Type B pancreatic cell (in vitro differentiated cells): ENCODE data around the gene RNF169. TPM values are rescaled to one million over a fixed set of nuclear protein-coding genes. Genes with fewer than 3 reads are reported as not detected.

Experiments
- DNase-seq: peaks from one replicate; pipeline ENCODE4 v3.0.0; 2021; ENCODE audit warnings: mixed read lengths; ENCODE audit not compliant: unreplicated experiment; ENCODE audit errors: extremely low spot score
- H3K27ac Mint-ChIP-seq: 2 replicates; pipeline ENCODE4 v1.8.0; 2021; ENCODE audit warnings: mild to moderate bottlenecking, mixed read lengths
- H3K27me3 Mint-ChIP-seq: 2 replicates; pipeline ENCODE4 v1.8.0; 2021; ENCODE audit warnings: mixed read lengths
- H3K36me3 Mint-ChIP-seq: 2 replicates; pipeline ENCODE4 v1.8.0; 2021; ENCODE audit warnings: mixed read lengths
- H3K4me1 Mint-ChIP-seq: one replicate; pipeline ENCODE4 v1.8.0; 2021; ENCODE audit warnings: mixed read lengths; ENCODE audit not compliant: unreplicated experiment
- H3K4me3 Mint-ChIP-seq: 2 replicates; pipeline ENCODE4 v1.8.0; 2021; ENCODE audit warnings: mild to moderate bottlenecking, mixed read lengths
- H3K9me3 Mint-ChIP-seq: 2 replicates; pipeline ENCODE4 v1.8.0; 2021; ENCODE audit warnings: mixed read lengths
- CTCF ChIP-seq: fragments of 200-600 bp; sonication (generic); conservative IDR thresholded peaks from 2 replicates; pipeline ENCODE4 v1.5.0; 2021; ENCODE audit warnings: antibody characterized with exemption, mild to moderate bottlenecking
- total RNA-seq: library from RNA; stranded (reverse); gene quantifications from 2 replicates; pipeline ENCODE4 v1.2.1, GENCODE V29; 2021; ENCODE audit warnings: low replicate concordance

Gene RNF169
- total RNA-seq, 1 donor from 2014 or later = 18.8 TPM

GRCh38 chr11:74842967-74843366 is 94.3 kb downstream of the RNF169 start:
- Mint-ChIP-seq H3K4me3 (no peak overlapping the region), H3K27ac (no peak overlapping the region), H3K4me1 (no peaks in the 10 kb centered on the region), H3K36me3 (peaks cover 33% of the 10 kb centered on the region), H3K27me3 (no peaks in the 10 kb centered on the region), H3K9me3 (no peaks in the 10 kb centered on the region)
- TF ChIP-seq CTCF = no peak
- no peak for DNase-seq

- no peaks in the 10 kb centered on the region for H3K4me1 Mint-ChIP-seq
- no peak overlapping the region for H3K27ac Mint-ChIP-seq
- no peak overlapping the region for H3K4me3 Mint-ChIP-seq
- H3K27me3 Mint-ChIP-seq = no peaks in the 10 kb centered on the region
- H3K36me3 Mint-ChIP-seq = peaks cover 30% of the 10 kb centered on the region
- no peak for TF ChIP-seq CTCF
- no peaks in the 10 kb centered on the region for H3K9me3 Mint-ChIP-seq
- DNase-seq = no peak
Observed at GRCh38 chr11:74844072-74844471, 95.4 kb downstream of the RNF169 start.

GRCh38 chr11:74844865-74845264 is 96.2 kb downstream of the RNF169 start:
- TF ChIP-seq CTCF = no peak
- Mint-ChIP-seq H3K27ac (no peak overlapping the region), H3K4me1 (no peaks in the 10 kb centered on the region), H3K36me3 (peaks cover 32% of the 10 kb centered on the region), H3K4me3 (no peak overlapping the region), H3K9me3 (no peaks in the 10 kb centered on the region), H3K27me3 (no peaks in the 10 kb centered on the region)
- no peak for DNase-seq

GRCh38 chr11:74845978-74846517 is 97.4 kb downstream of the RNF169 start:
- Mint-ChIP-seq H3K27ac (no peak overlapping the region), H3K4me1 (no peaks in the 10 kb centered on the region), H3K27me3 (no peaks in the 10 kb centered on the region), H3K9me3 (no peaks in the 10 kb centered on the region), H3K36me3 (peaks cover 31% of the 10 kb centered on the region), H3K4me3 (no peak overlapping the region)
- TF ChIP-seq CTCF = no peak
- no peak for DNase-seq

- Mint-ChIP-seq H3K4me3 (no peak overlapping the region), H3K27ac (no peak overlapping the region), H3K4me1 (no peaks in the 10 kb centered on the region), H3K36me3 (peaks cover 31% of the 10 kb centered on the region), H3K9me3 (no peaks in the 10 kb centered on the region), H3K27me3 (no peaks in the 10 kb centered on the region)
- no peak for DNase-seq
- TF ChIP-seq CTCF = no peak
Observed at GRCh38 chr11:74846770-74847169, 98.1 kb downstream of the RNF169 start.

- no peak for DNase-seq
- no peaks in the 10 kb centered on the region for H3K27me3 Mint-ChIP-seq
- H3K27ac Mint-ChIP-seq = no peak overlapping the region
- H3K36me3 Mint-ChIP-seq = peaks cover 37% of the 10 kb centered on the region
- no peaks in the 10 kb centered on the region for H3K4me1 Mint-ChIP-seq
- TF ChIP-seq CTCF = no peak
- H3K4me3 Mint-ChIP-seq = no peak overlapping the region
- no peaks in the 10 kb centered on the region for H3K9me3 Mint-ChIP-seq
Observed at GRCh38 chr11:74847395-74847794, 98.7 kb downstream of the RNF169 start.
